ENCODE data around the gene BRSK2.
"Not testable (repeated sequence)": the region's sequence is repeated elsewhere in the genome, so short reads cannot be mapped to it uniquely, and the experiment has no call there.

The BRSK2 gene

DNA sequence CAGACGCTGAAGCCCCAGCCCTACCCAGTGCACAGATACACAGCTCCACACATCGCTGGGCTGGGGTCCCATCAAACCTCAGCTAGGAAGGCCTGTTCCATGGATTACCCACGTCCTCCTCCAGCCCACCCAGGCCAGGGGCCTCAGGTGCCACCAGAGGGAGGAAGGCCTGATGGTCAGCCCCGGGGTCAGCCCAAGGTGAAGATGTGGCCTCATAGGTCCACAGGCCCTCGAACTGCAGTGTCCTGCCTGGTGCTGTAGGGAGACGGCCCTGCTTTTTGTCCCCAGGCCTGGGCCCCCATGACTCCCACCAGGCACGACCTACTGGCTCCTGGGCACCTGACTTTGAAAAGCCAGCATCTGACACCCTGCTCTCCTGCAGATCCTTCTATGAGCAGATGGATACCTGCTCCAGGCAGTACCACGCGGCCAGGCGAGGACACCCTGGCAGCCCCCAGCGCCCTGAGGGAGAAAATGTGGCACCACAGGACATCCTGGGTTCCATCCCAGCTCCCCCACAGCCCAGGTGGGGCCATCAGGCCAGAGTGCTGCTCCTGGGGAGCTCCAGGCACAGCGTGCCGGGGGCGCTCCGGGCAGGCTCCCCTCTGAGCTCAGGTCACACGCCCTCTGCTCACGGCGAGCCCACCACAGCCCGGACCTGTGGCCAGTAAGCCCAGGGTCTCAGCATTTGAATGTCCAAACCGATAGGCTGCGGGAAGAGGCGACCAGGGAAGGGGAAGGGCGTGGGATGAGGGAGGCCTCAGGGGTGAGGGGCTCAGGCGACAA is 112.6 kb downstream of the BRSK2 start:
- no peak for DNase-seq

GRCh38 chr11:1502954-1503707 is 113.4 kb downstream of the BRSK2 start:
- no peak for DNase-seq

DNA sequence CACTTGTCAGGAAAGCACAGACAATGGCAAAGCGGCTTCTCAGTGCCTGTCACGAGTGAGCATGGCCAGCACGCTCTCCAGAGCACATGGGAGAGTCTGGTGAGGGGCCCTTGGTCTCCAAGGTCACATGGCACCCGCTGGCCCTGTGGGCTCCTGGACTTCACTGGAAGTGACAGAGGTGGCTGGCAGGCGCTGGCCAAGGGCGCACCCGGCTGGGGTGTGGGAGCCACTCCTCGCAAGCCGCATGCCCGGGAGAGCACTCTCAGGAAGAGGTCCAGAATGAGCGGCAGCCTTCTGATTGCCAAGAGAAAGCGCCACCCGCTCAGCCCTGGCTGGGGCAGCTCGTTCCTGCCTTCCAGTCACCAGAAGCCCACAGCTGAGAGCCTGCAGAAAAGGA is 114.0 kb downstream of the BRSK2 start:
- DNase-seq = no peak

DNA sequence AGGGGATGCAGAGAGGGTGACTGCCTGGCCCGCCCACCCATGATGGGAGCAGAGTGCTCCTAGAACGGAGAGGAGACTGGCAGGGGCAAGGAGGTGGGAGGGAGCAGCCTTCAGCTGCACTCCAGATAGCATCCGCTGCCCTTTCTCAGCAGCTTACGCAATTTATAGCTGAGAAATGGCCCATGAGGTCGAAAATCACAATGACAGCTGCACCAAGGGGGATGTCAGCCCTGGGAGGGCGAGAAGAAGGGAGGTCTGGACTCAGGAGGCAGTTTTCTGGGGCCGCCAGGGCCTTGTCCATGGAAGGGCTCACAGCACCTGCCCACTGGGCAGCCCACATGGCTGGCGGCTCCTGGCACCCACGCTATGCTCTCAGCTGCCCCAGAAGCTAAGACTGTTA is 114.4 kb downstream of the BRSK2 start:
- DNase-seq = no peak

DNA sequence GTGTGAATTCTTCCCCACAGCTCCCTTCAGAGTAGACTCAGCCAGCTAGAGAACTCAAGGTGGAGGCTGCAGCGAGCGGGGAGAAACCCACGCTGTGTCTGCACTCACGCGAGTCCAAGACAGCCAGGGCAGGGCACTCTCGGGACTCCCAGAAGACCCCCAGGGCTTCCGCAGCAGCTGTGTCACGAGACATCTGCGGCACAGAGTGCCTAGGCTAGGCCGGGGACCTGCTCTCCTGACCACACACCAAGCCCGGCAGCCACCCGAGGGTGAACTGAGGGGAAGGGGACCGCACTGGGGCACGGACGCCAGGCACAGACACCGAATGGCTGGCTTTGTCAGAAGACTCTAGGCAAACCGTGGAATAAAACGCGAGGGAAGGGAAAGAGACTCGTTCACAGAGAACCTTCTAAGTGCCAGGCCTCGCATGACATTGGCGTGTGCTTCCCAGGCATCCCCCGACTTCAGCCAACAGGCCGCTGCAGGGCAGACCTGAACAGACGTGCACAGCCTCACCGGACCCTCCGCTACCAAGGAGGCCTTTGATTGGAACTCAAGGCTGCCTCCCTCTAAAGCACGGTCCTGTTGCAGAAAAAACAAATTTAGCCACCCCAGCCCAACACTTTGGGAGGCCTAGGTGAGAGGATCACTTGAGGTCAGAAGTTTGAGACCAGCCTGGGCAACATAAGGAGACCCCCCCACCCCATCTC is 115.0 kb downstream of the BRSK2 start:
- DNase-seq = no peak

GRCh38 chr11:1505480-1505879 is 115.7 kb downstream of the BRSK2 start:
- no peak for DNase-seq

GRCh38 chr11:1506981-1507380 is 117.2 kb downstream of the BRSK2 start:
- no peak for DNase-seq

DNA sequence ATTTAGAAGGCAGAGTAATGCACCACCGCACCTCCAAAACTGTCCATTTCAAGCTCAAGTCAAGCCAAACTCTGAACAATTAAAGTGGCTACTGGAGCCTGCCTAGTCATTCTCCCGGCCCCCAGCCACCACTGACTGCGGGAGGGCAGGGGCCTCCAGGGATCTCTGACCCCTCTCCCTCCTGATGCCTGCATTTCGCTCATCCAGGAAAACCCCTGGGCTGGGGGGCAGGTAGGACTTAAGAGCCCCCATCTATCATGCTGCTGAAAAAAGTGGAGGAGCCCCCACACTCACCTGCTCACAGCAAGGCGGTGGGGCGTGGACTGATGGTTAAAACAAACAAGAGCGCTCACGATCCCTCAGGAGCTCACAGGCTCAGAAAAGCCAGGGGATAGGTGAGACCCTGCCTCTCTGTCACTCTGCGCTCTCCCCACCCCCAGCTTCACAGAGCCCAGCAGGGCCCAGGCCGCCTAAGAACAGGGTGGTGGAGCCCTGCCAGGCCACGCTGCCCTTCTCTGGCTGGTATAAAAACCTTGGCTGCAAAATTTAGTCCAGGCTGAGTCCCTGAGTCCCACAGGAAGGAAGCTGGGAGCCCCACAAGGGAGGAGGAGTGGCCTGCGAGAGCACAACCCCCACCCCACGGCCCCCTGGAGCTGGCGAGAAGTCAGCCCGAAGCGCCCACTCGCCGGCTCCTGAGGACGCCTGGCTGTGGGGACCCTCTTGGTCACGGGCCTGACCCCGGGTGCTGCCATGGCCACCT is 117.8 kb downstream of the BRSK2 start:
- no peak for DNase-seq

GRCh38 chr11:1508491-1508891 is 118.8 kb downstream of the BRSK2 start:
- no peak for DNase-seq

DNA sequence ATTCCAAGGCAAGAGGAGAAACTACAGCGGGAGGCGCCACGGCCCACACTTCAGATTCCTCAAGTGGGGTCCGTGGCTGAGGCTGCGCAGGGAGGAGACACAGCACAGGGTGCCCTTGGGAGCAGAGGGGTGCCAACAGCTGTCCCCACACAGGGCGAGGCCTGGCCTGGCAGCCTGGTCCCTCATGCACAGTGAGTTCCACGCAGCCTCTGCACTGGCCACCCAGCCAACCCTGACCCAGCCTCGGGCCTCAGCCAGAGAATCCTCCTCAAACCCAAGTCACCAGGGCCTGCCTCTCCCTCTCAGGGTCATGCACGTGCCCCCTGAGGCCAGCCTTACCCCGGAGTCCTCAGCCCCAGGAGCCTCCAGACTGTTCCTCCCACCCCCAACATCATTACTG is 119.3 kb downstream of the BRSK2 start:
- no peak for DNase-seq

- no peak for DNase-seq
These were observed 120.0 kb downstream of the BRSK2 start for GRCh38 chr11:1509626-1510255.

GRCh38 chr11:1510351-1510750 is 120.6 kb downstream of the BRSK2 start:
- DNase-seq = not testable (repeated sequence)

- DNase-seq = no peak
These were observed 121.2 kb downstream of the BRSK2 start for GRCh38 chr11:1510928-1511327.

- DNase-seq = no peak
These were observed 122.3 kb downstream of the BRSK2 start for GRCh38 chr11:1511937-1512496.
